HCT116 (cell line): ENCODE measurements around the gene GRIK2.

Experiments
- CTCF ChIP-seq, 3 experiments: fragments of 200-600 bp in 1 of 3; sonication (generic) in 1 of 3; IDR thresholded peaks in 2 of 3; conservative IDR thresholded peaks in 1 of 3; 2 replicates each; pipeline ENCODE4 v1.5.1; 2012 to 2017; ENCODE audit warnings: low read depth in 2 of 3, low read length in 2 of 3, antibody characterized with exemption in 1 of 3, borderline replicate concordance in 1 of 3, control low read depth in 1 of 3, mild to moderate bottlenecking in 1 of 3, mixed read lengths in 1 of 3, mixed run types in 1 of 3, moderate library complexity in 1 of 3; ENCODE audit not compliant: insufficient read depth in 1 of 3
- ELF1 ChIP-seq: IDR thresholded peaks from 2 replicates; pipeline ENCODE4 v1.6.1; 2012; ENCODE audit warnings: low read depth, borderline replicate concordance
- EZH2 ChIP-seq: fragments of 200-600 bp; sonication (generic); IDR thresholded peaks from 2 replicates; pipeline ENCODE4 v1.6.1; 2017; ENCODE audit warnings: antibody characterized with exemption, mixed run types
- JUND ChIP-seq: IDR thresholded peaks from 2 replicates; pipeline ENCODE4 v1.6.1; 2012
- POLR2A ChIP-seq: IDR thresholded peaks from 2 replicates; pipeline ENCODE4 v1.7.0; 2011; ENCODE audit warnings: borderline replicate concordance; ENCODE audit not compliant: insufficient read depth, insufficient read length; ENCODE audit errors: extremely low read depth
- POLR2AphosphoS5 ChIP-seq: IDR thresholded peaks from 2 replicates; pipeline ENCODE4 v1.6.1; 2011; ENCODE audit warnings: mild to moderate bottlenecking, low read depth, low read length, moderate library complexity
- RAD21 ChIP-seq: IDR thresholded peaks from 2 replicates; pipeline ENCODE4 v1.6.1; 2012; ENCODE audit warnings: low read depth, mild to moderate bottlenecking
- REST ChIP-seq: IDR thresholded peaks from 2 replicates; pipeline ENCODE4 v1.6.1; 2012; ENCODE audit warnings: low read depth
- YY1 ChIP-seq: IDR thresholded peaks from 2 replicates; pipeline ENCODE4 v1.6.1; 2011; ENCODE audit warnings: low read length, low read depth, moderate library complexity, mild to moderate bottlenecking; ENCODE audit not compliant: insufficient replicate concordance; ENCODE audit errors: extremely low read depth
- TF ChIP-seq, protein P1 (sequence below): IDR thresholded peaks from 2 replicates; pipeline ENCODE4 v1.6.1; 2011; ENCODE audit warnings: mild to moderate bottlenecking, low read length, moderate library complexity; ENCODE audit not compliant: insufficient replicate concordance; ENCODE audit errors: extremely low read depth

DNA sequence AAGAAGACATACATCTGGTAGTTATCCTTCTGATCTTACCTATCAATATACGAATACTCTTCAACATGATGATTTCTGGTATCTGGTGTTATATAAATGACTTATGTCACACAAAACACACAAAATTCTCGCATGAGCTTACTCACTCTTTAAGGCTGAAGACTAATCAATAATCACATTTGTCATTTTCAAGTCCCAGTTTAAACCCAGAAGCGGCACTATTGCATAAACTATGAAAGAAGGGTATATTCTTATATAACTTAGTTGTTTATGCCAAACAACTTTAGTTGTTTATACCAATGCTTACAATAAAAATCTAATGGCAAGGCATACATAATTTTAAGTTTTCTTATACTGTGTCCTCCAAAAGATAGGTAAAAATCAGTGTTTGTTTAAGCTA lies 293.1 kb downstream of the GRIK2 start:
- TF ChIP-seq POLR2A = no peak
- no peak for TF ChIP-seq CTCF (IDR thresholded peaks at IDR 0.05 in 2 of 3, conservative IDR thresholded peaks at IDR 0.05 in 1 of 3; ENCODE audit: borderline replicate concordance in 1 of 3, insufficient read depth in 1 of 3, low read depth in 2 of 3, low read length in 2 of 3)
- no peak for TF ChIP-seq ELF1
- TF ChIP-seq POLR2AphosphoS5 = no peak
- TF ChIP-seq YY1 = no peak
- TF ChIP-seq EZH2 = no peak
- TF ChIP-seq REST = no peak
- TF ChIP-seq, protein P1, sequence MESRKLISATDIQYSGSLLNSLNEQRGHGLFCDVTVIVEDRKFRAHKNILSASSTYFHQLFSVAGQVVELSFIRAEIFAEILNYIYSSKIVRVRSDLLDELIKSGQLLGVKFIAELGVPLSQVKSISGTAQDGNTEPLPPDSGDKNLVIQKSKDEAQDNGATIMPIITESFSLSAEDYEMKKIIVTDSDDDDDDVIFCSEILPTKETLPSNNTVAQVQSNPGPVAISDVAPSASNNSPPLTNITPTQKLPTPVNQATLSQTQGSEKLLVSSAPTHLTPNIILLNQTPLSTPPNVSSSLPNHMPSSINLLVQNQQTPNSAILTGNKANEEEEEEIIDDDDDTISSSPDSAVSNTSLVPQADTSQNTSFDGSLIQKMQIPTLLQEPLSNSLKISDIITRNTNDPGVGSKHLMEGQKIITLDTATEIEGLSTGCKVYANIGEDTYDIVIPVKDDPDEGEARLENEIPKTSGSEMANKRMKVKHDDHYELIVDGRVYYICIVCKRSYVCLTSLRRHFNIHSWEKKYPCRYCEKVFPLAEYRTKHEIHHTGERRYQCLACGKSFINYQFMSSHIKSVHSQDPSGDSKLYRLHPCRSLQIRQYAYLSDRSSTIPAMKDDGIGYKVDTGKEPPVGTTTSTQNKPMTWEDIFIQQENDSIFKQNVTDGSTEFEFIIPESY = no peak
- no peak for TF ChIP-seq RAD21
- no peak for TF ChIP-seq JUND
